Activated T-cell treated with anti-CD3 and anti-CD28 coated beads, Interleukin-2, amount 50 U/mL, for 4 hours (primary cell): ENCODE measurements around the gene TTC8. TPM values are rescaled to one million over a fixed set of nuclear protein-coding genes. Genes with fewer than 3 reads are reported as not detected.

Experiments
- ATAC-seq, 2 donors: fragments of 200-7000 bp; cut with Tn5 transposase; one replicate each; pipeline ENCODE4 v1.10.0; 2021
- DNase-seq: peaks from one replicate; pipeline ENCODE4 v3.0.0-alpha.2; 2020
- H3K27me3 Mint-ChIP-seq: one replicate; pipeline ENCODE4 v1.8.0; 2021; ENCODE audit warnings: low read depth, mixed read lengths
- H3K36me3 Mint-ChIP-seq: one replicate; pipeline ENCODE4 v1.8.0; 2022; ENCODE audit warnings: mixed read lengths; ENCODE audit not compliant: insufficient read depth
- H3K4me1 Mint-ChIP-seq: one replicate; pipeline ENCODE4 v1.8.0; 2021; ENCODE audit warnings: low read depth, mixed read lengths
- H3K4me3 Mint-ChIP-seq: one replicate; pipeline ENCODE4 v1.8.0; 2021; ENCODE audit warnings: mild to moderate bottlenecking, moderate library complexity, mixed read lengths
- H3K9me3 Mint-ChIP-seq: one replicate; pipeline ENCODE4 v1.8.0; 2021; ENCODE audit warnings: mixed read lengths
- total RNA-seq, 3 donors: library from RNA; stranded (reverse); gene quantifications; one replicate each; pipeline ENCODE4 v1.2.1, GENCODE V29; 2021

Gene TTC8
- total RNA-seq, 3 donors from 2014 or later = 3.8 to 5.2 (median 4.0) TPM

GRCh38 chr14:88864198-88864597, 39.7 kb downstream of the TTC8 start:
- ATAC-seq (no peak), DNase-seq (no peak)
- Mint-ChIP-seq H3K4me3 (no peak overlapping the region), H3K4me1 (no peaks in the 10 kb centered on the region), H3K27me3 (no peaks in the 10 kb centered on the region), H3K9me3 (peaks cover under 1% of the 10 kb centered on the region), H3K36me3 (peaks cover 4% of the 10 kb centered on the region)

GRCh38 chr14:88866305-88866704, 41.9 kb downstream of the TTC8 start:
- no peak for ATAC-seq
- Mint-ChIP-seq H3K27me3 (no peaks in the 10 kb centered on the region), H3K9me3 (no peaks in the 10 kb centered on the region)

GRCh38 chr14:88868558-88869159, 44.2 kb downstream of the TTC8 start:
- H3K4me1 Mint-ChIP-seq = no peaks in the 10 kb centered on the region
- H3K27me3 Mint-ChIP-seq = no peaks in the 10 kb centered on the region
- ATAC-seq (no peak), DNase-seq (no peak)
- no peaks in the 10 kb centered on the region for H3K9me3 Mint-ChIP-seq
- H3K36me3 Mint-ChIP-seq = peaks cover 2% of the 10 kb centered on the region
- no peak overlapping the region for H3K4me3 Mint-ChIP-seq

More at GRCh38 chr14:88866305-88866704, 41.9 kb downstream of the TTC8 start:
- DNase-seq = no peak
- no peak overlapping the region for H3K4me3 Mint-ChIP-seq
- no peaks in the 10 kb centered on the region for H3K4me1 Mint-ChIP-seq
- H3K36me3 Mint-ChIP-seq = peaks cover 2% of the 10 kb centered on the region

DNA sequence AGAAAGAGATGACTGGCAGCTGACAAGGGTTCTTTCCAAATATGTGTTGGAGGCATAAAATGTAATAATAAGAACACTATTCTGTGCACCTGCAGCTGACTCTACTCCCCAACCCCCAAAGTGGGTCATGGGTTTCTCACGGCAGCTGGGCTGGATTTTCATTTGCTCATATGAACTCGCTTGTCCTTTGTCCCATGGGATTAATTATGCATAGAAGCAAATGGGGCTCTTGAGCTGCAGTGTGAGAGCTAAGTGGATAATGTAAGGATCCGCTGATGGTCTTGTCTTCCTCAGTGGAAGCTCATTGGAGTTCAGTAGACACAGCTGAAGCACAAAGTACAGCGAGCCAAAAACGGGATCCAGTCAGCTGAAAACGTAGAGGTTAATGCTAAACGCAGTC, 46.3 kb downstream of the TTC8 start:
- no peaks in the 10 kb centered on the region for H3K27me3 Mint-ChIP-seq
- H3K36me3 Mint-ChIP-seq = peaks cover 2% of the 10 kb centered on the region
- H3K4me3 Mint-ChIP-seq = no peak overlapping the region
- no peaks in the 10 kb centered on the region for H3K4me1 Mint-ChIP-seq
- DNase-seq (no peak), ATAC-seq (no peak)
- H3K9me3 Mint-ChIP-seq = no peaks in the 10 kb centered on the region

DNA sequence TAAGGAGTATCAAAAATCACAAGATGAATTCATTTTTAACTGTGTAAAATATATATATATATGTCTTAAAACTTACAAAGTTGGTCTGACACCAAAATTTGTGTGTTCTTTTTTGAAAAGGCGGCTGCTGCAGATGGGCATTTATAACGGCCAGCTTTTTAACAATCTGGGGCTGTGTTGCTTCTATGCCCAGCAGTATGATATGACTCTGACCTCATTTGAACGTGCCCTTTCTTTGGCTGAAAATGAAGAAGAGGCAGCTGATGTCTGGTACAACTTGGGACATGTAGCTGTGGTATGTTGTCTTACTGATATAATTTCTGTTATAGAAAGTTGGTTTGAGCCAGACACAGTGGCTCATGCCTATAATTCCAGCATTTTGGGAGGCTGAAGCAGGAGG, 47.0 kb downstream of the TTC8 start:
- ATAC-seq (no peak), DNase-seq (no peak)
- Mint-ChIP-seq H3K4me1 (no peaks in the 10 kb centered on the region), H3K36me3 (peaks cover 2% of the 10 kb centered on the region), H3K4me3 (no peak overlapping the region), H3K9me3 (no peaks in the 10 kb centered on the region), H3K27me3 (no peaks in the 10 kb centered on the region)

- Mint-ChIP-seq H3K27me3 (no peaks in the 10 kb centered on the region), H3K4me3 (no peak overlapping the region), H3K36me3 (peaks cover 2% of the 10 kb centered on the region), H3K9me3 (no peaks in the 10 kb centered on the region), H3K4me1 (no peaks in the 10 kb centered on the region)
- ATAC-seq (no peak), DNase-seq (no peak)
Observed at GRCh38 chr14:88872976-88873375, 48.5 kb downstream of the TTC8 start.

GRCh38 chr14:88877192-88877591, 52.7 kb downstream of the TTC8 start:
- Mint-ChIP-seq H3K9me3 (peaks cover 12% of the 10 kb centered on the region), H3K27me3 (no peaks in the 10 kb centered on the region), H3K4me3 (no peak overlapping the region), H3K4me1 (no peaks in the 10 kb centered on the region), H3K36me3 (peaks cover 10% of the 10 kb centered on the region)
- no peak for DNase-seq
- no peak for ATAC-seq

DNA sequence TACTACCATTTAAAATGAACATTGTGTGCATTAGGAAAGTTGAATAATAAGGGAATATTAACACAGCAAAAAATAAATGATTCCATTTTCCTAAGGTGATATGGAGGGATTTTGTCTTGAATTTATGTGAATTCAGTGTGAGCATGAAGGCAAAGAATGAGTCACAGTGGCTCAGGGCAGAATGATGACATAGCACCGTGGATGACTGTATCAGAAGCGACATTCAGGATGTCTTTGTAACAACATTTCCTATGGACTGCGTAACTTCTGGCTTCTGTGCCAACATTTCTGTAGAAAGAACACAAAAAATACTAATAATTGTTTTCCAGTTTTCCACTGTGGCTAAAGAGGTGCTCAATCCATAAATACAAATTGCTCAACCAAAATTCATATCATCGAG, 54.6 kb downstream of the TTC8 start:
- DNase-seq (no peak), ATAC-seq (no peak)
- peaks cover 12% of the 10 kb centered on the region for H3K36me3 Mint-ChIP-seq
- H3K27me3 Mint-ChIP-seq = no peaks in the 10 kb centered on the region
- H3K4me3 Mint-ChIP-seq = no peak overlapping the region
- H3K9me3 Mint-ChIP-seq = peaks cover 26% of the 10 kb centered on the region
- no peaks in the 10 kb centered on the region for H3K4me1 Mint-ChIP-seq

DNA sequence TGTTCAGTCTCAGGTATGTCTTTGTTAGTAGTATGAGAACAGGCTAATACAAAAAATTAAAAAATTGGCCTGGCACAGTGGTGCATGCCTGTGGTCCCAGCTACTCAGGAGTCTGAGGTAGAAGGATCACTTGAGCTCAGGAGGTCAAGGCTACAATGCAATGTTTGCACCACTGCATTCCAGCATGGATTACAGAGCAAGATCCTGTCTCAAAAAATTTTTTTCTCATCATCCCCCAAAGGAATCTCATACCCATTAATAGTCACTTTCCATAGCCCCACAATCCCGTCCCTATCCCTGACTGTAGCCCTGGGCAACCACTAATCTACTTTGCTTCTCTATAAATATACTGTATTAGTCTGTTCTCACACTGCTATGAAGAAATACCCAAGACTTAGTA, 57.8 kb downstream of the TTC8 start:
- ATAC-seq (no peak), DNase-seq (no peak)
- H3K36me3 Mint-ChIP-seq = peaks cover 12% of the 10 kb centered on the region
- no peaks in the 10 kb centered on the region for H3K4me1 Mint-ChIP-seq
- no peak overlapping the region for H3K4me3 Mint-ChIP-seq
- peaks cover 31% of the 10 kb centered on the region for H3K9me3 Mint-ChIP-seq
- H3K27me3 Mint-ChIP-seq = peaks cover 10% of the 10 kb centered on the region

DNA sequence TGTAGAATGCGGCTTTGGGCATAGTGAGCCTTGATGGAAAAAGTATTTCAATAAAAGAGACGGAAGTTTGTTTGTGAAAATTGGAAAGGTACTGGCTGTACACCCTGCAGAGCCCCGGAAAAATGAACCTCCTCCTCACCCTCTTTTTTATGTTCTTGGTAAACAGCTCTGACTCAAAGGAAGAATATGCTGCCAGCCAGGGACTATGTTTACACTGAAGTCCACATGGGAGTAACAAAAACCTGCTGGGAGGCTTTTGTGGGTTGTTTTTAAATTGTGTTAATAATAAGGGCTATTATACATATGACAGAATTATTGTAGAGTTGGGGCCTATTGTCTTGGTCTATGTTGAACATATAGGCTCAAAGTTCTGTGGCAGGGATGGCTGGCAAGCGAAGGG, 70.7 kb downstream of the TTC8 start:
- DNase-seq (no peak), ATAC-seq (no peak)
- Mint-ChIP-seq H3K9me3 (no peaks in the 10 kb centered on the region), H3K36me3 (no peaks in the 10 kb centered on the region), H3K4me1 (no peaks in the 10 kb centered on the region), H3K27me3 (peaks cover 16% of the 10 kb centered on the region), H3K4me3 (no peak overlapping the region)

- Mint-ChIP-seq H3K27me3 (peaks cover 10% of the 10 kb centered on the region), H3K4me3 (no peak overlapping the region), H3K36me3 (no peaks in the 10 kb centered on the region), H3K9me3 (no peaks in the 10 kb centered on the region), H3K4me1 (no peaks in the 10 kb centered on the region)
- ATAC-seq (no peak), DNase-seq (no peak)
Observed at GRCh38 chr14:88901189-88901588, 76.7 kb downstream of the TTC8 start.

DNA sequence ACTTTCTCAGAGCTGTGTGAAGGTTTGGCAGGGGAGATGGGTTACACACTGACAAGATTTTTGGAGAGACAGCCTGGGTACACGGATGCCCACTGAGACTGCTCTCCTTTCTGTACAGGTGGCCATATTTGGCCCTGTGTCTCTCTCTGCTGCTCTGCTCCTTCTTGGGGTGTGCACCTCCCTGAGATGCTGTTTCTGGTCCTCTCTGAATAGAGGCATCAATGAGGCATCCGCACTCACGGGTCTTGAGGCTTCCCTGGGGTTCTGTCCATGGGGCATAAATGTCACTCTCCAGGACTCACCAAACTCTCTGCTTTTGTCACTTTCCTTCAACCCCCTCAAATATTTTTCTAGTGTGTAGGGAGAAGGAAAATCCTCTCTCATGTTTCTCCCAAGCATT, 77.5 kb downstream of the TTC8 start:
- Mint-ChIP-seq H3K27me3 (peaks cover 10% of the 10 kb centered on the region), H3K4me1 (no peaks in the 10 kb centered on the region), H3K9me3 (no peaks in the 10 kb centered on the region), H3K4me3 (no peak overlapping the region), H3K36me3 (no peaks in the 10 kb centered on the region)
- ATAC-seq (no peak), DNase-seq (no peak)

DNA sequence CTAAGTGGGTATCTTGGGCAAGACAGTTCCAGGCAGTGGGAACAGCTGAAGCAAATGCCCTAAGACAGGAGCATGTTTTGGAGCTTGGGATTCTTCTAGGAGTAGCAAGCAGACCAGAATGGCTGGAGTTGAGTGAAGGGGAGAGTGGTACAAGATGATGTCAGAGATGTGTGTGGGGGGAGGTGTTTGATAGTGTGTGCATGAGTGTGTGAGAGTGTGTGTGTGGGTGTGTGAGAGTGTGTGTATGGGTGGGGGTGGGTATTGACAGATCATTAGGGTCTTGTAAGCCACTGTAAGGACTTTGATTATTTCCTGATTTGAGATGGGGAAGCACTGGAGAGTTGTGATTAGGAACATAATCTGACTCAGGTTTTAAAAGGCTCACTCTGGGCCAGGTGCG, 78.4 kb downstream of the TTC8 start:
- Mint-ChIP-seq H3K27me3 (peaks cover 10% of the 10 kb centered on the region), H3K9me3 (peaks cover 2% of the 10 kb centered on the region), H3K4me1 (no peaks in the 10 kb centered on the region), H3K36me3 (no peaks in the 10 kb centered on the region), H3K4me3 (no peak overlapping the region)
- ATAC-seq = no peak
- DNase-seq = no peak

GRCh38 chr14:88904206-88904647, 79.8 kb downstream of the TTC8 start:
- no peak overlapping the region for H3K4me3 Mint-ChIP-seq
- H3K4me1 Mint-ChIP-seq = no peaks in the 10 kb centered on the region
- DNase-seq (no peak), ATAC-seq (no peak)
- peaks cover 6% of the 10 kb centered on the region for H3K9me3 Mint-ChIP-seq
- peaks cover 17% of the 10 kb centered on the region for H3K27me3 Mint-ChIP-seq
- peaks cover 2% of the 10 kb centered on the region for H3K36me3 Mint-ChIP-seq

DNA sequence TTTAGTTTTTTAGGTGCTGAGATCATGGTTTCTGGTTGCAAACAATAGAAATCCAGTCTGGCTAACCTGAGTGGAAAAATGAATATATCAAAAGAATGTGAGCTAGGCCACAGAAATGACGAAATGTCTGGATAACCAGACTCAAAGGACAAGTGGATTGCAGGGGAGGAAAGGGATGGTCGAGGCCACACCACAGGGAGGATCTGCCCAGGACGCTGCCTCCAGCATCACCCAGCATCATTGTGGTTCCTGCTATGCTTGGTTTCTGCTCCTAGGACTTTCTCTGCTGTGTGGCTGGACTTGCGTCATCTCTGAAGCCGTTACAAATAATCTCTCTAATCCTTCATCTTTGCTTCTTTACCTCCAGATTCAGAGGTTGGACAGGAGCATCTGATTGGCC, 80.4 kb downstream of the TTC8 start:
- Mint-ChIP-seq H3K27me3 (peaks cover 14% of the 10 kb centered on the region), H3K4me1 (no peaks in the 10 kb centered on the region)
- ATAC-seq = no peak

DNA sequence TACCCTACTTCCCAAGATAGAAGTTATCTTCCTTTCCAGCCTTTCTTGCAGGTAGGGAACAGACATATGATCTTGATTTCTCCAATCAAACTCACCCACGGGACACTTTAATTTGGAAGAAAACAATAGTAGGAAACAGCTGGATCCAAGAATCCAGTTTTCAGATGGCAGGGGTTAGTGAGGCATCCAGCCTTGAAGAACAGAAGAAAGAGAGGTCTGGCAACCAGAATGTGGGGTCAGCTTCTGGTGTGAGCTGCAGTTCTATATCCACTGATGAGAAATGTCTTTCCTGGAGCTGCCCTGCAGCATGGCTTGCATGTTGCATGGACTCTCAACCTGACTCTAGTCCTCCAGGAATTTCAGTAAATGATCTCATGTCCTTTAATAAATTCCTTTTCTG, 83.8 kb downstream of the TTC8 start:
- ATAC-seq (no peak), DNase-seq (no peak)
- Mint-ChIP-seq H3K4me1 (no peaks in the 10 kb centered on the region), H3K4me3 (no peak overlapping the region), H3K27me3 (peaks cover 7% of the 10 kb centered on the region), H3K9me3 (peaks cover 6% of the 10 kb centered on the region), H3K36me3 (peaks cover 2% of the 10 kb centered on the region)

More for the DNA sequence above, 80.4 kb downstream of the TTC8 start:
- no peak overlapping the region for H3K4me3 Mint-ChIP-seq
- peaks cover 2% of the 10 kb centered on the region for H3K36me3 Mint-ChIP-seq
- H3K9me3 Mint-ChIP-seq = peaks cover 6% of the 10 kb centered on the region
- DNase-seq = no peak
